Activated CD8-positive, alpha-beta memory T cell treated with anti-CD3 and anti-CD28 coated beads, Interleukin-2, amount 10 ng/mL, durations not matched to agents 7 days and 5 days (primary cell): ENCODE data around the gene ARL5A. TPM values are rescaled to one million over a fixed set of nuclear protein-coding genes. Genes with fewer than 3 reads are reported as not detected.
"Not testable (repeated sequence)": the region's sequence is repeated elsewhere in the genome, so short reads cannot be mapped to it uniquely, and the experiment has no call there.

Experiments
- ATAC-seq: fragments of 150-1000 bp; cut with Tn5 transposase; one replicate; pipeline ENCODE4 v1.10.0; 2021; ENCODE audit warnings: moderate library complexity
- CTCF ChIA-PET: fragments of 350-600 bp; sonication (Branson Sonifier 250); formaldehyde crosslinking; loops from one replicate; lab custom pipeline; 2021; ENCODE audit warnings: antibody characterized with exemption; lab: Charles Lee
- DNase-seq: peaks from one replicate; pipeline ENCODE4 v3.0.0-alpha.2; 2020
- H3K27ac Mint-ChIP-seq: one replicate; pipeline ENCODE4 v1.8.0; 2021; ENCODE audit warnings: mild to moderate bottlenecking, mixed read lengths
- H3K27me3 Mint-ChIP-seq: one replicate; pipeline ENCODE4 v1.8.0; 2021; ENCODE audit warnings: mixed read lengths
- H3K36me3 Mint-ChIP-seq: one replicate; pipeline ENCODE4 v1.8.0; 2021; ENCODE audit warnings: mild to moderate bottlenecking, mixed read lengths
- H3K4me1 Mint-ChIP-seq: one replicate; pipeline ENCODE4 v1.8.0; 2021; ENCODE audit warnings: mixed read lengths
- H3K4me3 Mint-ChIP-seq: one replicate; pipeline ENCODE4 v1.8.0; 2021; ENCODE audit warnings: mild to moderate bottlenecking, moderate library complexity, mixed read lengths
- H3K9me3 Mint-ChIP-seq: one replicate; pipeline ENCODE4 v1.8.0; 2022; ENCODE audit warnings: low read depth, mixed read lengths
- total RNA-seq, 2 experiments: library from RNA; stranded (reverse); gene quantifications; one replicate each; pipeline ENCODE4 v1.2.3, GENCODE V29; 2021

ARL5A gene
- total RNA-seq, 2 experiments from 2014 or later = 45.3 to 46.6 TPM

GRCh38 chr2:151803811-151804210 is 24.4 kb downstream of the ARL5A start:
- Mint-ChIP-seq H3K4me3 (no peak overlapping the region), H3K4me1 (peaks cover 2% of the 10 kb centered on the region), H3K9me3 (no peaks in the 10 kb centered on the region), H3K27ac (no peak overlapping the region), H3K27me3 (no peaks in the 10 kb centered on the region), H3K36me3 (peaks cover 23% of the 10 kb centered on the region)
- CTCF ChIA-PET = no interaction called here
- no peak for ATAC-seq
- DNase-seq = no peak

- peaks cover 26% of the 10 kb centered on the region for H3K36me3 Mint-ChIP-seq
- DNase-seq (no peak), ATAC-seq (no peak)
- H3K27ac Mint-ChIP-seq = no peak overlapping the region
- H3K9me3 Mint-ChIP-seq = no peaks in the 10 kb centered on the region
- no peak overlapping the region for H3K4me3 Mint-ChIP-seq
- peaks cover 2% of the 10 kb centered on the region for H3K4me1 Mint-ChIP-seq
- CTCF ChIA-PET = interaction anchor here (0.8 kb wide), 1 partner anchor 51 kb away, joined by 3 read pairs; no protein-coding TSS in a partner anchor
- no peaks in the 10 kb centered on the region for H3K27me3 Mint-ChIP-seq
Observed at GRCh38 chr2:151802315-151802714, 25.9 kb downstream of the ARL5A start.

- DNase-seq (no peak), ATAC-seq (no peak)
- Mint-ChIP-seq H3K4me3 (no peak overlapping the region), H3K27me3 (no peaks in the 10 kb centered on the region), H3K27ac (no peak overlapping the region), H3K9me3 (no peaks in the 10 kb centered on the region), H3K4me1 (peaks cover 2% of the 10 kb centered on the region), H3K36me3 (peaks cover 36% of the 10 kb centered on the region)
- CTCF ChIA-PET = no interaction called here
Observed at GRCh38 chr2:151799886-151800292, 28.3 kb downstream of the ARL5A start.

DNA sequence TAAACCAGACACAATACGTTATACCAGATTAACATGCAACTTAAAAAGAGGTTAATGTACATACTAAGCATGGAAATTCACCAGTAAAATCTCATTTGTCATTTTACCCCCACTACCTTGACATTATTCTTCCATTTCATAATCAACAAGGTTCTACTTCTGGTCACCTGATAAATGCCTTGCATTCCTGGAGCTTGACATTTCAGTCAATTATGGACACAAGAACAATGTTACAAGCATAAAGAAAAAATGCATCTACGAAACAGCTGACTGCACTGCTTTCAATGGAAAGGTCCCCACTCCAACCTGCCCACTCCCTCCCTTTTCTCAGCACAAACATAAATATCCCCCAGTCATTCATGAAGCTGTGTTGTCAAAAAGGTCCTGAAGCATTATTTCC is 31.4 kb downstream of the ARL5A start:
- Mint-ChIP-seq H3K27me3 (no peaks in the 10 kb centered on the region), H3K27ac (no peak overlapping the region), H3K9me3 (no peaks in the 10 kb centered on the region), H3K4me3 (no peak overlapping the region), H3K36me3 (peaks cover 32% of the 10 kb centered on the region), H3K4me1 (peaks cover 2% of the 10 kb centered on the region)
- CTCF ChIA-PET = no interaction called here
- no peak for ATAC-seq
- no peak for DNase-seq

- DNase-seq (no peak), ATAC-seq (no peak)
- H3K4me3 Mint-ChIP-seq = no peak overlapping the region
- peaks cover 35% of the 10 kb centered on the region for H3K36me3 Mint-ChIP-seq
- no peaks in the 10 kb centered on the region for H3K9me3 Mint-ChIP-seq
- H3K27ac Mint-ChIP-seq = no peak overlapping the region
- H3K4me1 Mint-ChIP-seq = no peaks in the 10 kb centered on the region
- H3K27me3 Mint-ChIP-seq = no peaks in the 10 kb centered on the region
- CTCF ChIA-PET = no interaction called here
Observed at GRCh38 chr2:151795646-151796240, 32.5 kb downstream of the ARL5A start.

DNA sequence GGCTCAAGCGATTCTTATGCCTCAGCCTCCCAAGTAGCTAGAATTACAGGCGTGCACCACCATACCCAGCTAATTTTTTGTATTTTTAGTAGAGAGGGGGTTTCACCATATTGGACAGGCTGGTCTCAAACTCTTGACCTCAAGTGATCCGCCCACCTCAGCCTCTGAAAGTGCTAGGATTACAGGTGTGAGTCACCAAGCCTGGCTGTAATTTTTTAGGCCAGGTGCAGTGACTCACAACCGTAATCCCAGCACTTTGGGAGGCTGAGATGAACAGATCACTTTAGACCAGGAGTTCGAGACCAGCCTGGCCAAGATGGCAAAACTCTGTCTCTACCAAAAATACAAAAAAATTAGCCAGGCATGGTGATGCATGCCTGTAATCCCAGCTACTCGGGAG is 33.8 kb downstream of the ARL5A start:
- H3K27ac Mint-ChIP-seq, DNase-seq, H3K9me3 Mint-ChIP-seq, H3K4me1 Mint-ChIP-seq, H3K4me3 Mint-ChIP-seq, ATAC-seq, H3K27me3 Mint-ChIP-seq: not testable (repeated sequence)
- CTCF ChIA-PET = interaction anchor here (0.7 kb wide), 1 partner anchor 256 kb away, joined by 3 read pairs; no protein-coding TSS in a partner anchor
- peaks cover 31% of the 10 kb centered on the region for H3K36me3 Mint-ChIP-seq

DNA sequence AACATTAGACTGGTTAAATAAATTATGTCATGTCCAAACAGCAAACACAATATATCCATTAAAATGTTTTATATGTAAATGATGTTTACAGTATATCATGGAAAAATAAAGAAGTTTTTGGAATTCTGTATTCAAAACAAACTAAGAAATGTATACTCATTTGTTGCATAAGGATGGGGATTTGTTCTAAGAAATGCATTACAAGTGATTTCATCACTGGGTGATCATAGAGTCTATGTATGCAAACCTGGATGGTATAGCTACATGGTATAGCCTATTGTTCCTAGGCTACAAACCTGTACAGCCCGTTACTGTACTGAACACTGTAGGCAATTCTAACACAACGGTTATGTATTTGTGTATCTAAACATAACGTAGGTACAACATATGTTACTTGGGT is 35.1 kb downstream of the ARL5A start:
- CTCF ChIA-PET = no interaction called here

GRCh38 chr2:151792589-151792988 is 35.6 kb downstream of the ARL5A start:
- Mint-ChIP-seq H3K27ac (no peak overlapping the region), H3K27me3 (no peaks in the 10 kb centered on the region), H3K4me3 (no peak overlapping the region), H3K36me3 (peaks cover 29% of the 10 kb centered on the region), H3K4me1 (no peaks in the 10 kb centered on the region), H3K9me3 (no peaks in the 10 kb centered on the region)
- CTCF ChIA-PET = no interaction called here
- ATAC-seq (no peak), DNase-seq (no peak)

More for the DNA sequence above, 35.1 kb downstream of the ARL5A start:
- Mint-ChIP-seq H3K9me3 (no peaks in the 10 kb centered on the region), H3K36me3 (peaks cover 29% of the 10 kb centered on the region), H3K27ac (no peak overlapping the region), H3K27me3 (no peaks in the 10 kb centered on the region), H3K4me3 (no peak overlapping the region), H3K4me1 (no peaks in the 10 kb centered on the region)
- DNase-seq (no peak), ATAC-seq (no peak)

GRCh38 chr2:151791545-151791944 is 36.7 kb downstream of the ARL5A start:
- DNase-seq (no peak), ATAC-seq (no peak)
- H3K36me3 Mint-ChIP-seq = peaks cover 26% of the 10 kb centered on the region
- no peak overlapping the region for H3K27ac Mint-ChIP-seq
- no peaks in the 10 kb centered on the region for H3K4me1 Mint-ChIP-seq
- no peaks in the 10 kb centered on the region for H3K9me3 Mint-ChIP-seq
- CTCF ChIA-PET = no interaction called here
- no peaks in the 10 kb centered on the region for H3K27me3 Mint-ChIP-seq
- H3K4me3 Mint-ChIP-seq = no peak overlapping the region

DNA sequence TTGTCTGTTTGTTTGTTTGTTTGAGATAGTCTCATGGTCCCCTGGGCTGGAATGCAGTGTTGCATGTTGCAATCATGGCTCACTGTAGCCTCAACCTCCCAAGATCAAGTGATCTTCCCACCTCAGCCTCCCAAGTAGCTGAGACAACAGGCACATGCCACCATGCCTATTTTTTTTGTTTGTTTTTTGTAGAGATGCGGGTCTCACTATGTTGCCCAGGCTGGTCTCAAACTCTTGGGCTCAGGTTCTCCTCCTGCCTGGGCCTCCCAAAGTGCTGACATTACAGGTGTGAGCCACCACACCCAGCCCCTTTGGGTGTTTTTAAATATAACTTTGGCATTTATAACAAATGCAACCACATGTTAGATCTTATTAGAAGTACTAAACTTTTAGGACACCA is 37.5 kb downstream of the ARL5A start:
- Mint-ChIP-seq H3K4me1 (no peaks in the 10 kb centered on the region), H3K27ac (no peak overlapping the region), H3K36me3 (peaks cover 22% of the 10 kb centered on the region), H3K4me3 (no peak overlapping the region), H3K9me3 (no peaks in the 10 kb centered on the region), H3K27me3 (no peaks in the 10 kb centered on the region)
- no peak for ATAC-seq
- no peak for DNase-seq
- CTCF ChIA-PET = interaction anchor here (1.2 kb wide), 1 partner anchor 16 kb away, joined by 3 read pairs; no protein-coding TSS in a partner anchor

DNA sequence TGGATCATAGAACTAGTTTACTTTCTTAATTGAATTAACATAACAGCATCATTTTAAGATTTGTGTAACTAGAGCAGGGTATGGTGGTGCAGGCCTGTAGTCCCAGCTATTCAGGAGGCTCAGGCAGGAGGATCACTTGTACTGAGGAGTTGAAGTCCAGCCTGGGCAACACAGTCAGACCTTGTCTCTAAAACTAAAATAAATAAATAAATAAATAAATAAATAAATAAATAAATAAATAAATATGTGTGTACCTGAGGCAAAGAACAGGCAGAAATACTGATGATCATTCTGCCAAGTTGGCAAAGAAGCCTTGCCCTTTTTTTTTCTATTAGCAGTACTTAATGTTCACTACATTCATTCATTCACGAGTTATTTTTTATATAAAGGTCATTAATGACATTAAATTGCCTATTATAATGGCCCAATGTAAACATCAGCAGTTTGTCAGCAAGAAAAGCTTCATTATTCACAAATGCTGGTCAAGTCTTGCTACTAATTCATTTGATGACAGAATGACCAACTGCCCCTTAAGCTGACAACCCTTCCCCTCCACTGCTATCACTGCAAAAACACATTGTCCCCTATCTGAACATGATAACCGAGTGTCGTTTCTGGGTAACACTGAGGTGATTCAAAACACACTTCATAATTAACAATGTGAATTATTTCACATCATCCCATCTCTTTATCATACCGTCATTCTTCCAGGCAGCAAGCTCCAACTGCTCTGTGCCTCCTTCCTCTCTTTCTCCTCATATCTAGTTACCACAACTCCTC is 39.0 kb downstream of the ARL5A start:
- no peak overlapping the region for H3K4me3 Mint-ChIP-seq
- no peaks in the 10 kb centered on the region for H3K4me1 Mint-ChIP-seq
- ATAC-seq (no peak), DNase-seq (no peak)
- no peak overlapping the region for H3K27ac Mint-ChIP-seq
- peaks cover 27% of the 10 kb centered on the region for H3K36me3 Mint-ChIP-seq
- no peaks in the 10 kb centered on the region for H3K9me3 Mint-ChIP-seq
- CTCF ChIA-PET = interaction anchor here (0.7 to 1.2 kb wide), 2 partner anchors 18 to 215 kb away, joined by 3 read pairs; no protein-coding TSS in a partner anchor
- no peaks in the 10 kb centered on the region for H3K27me3 Mint-ChIP-seq

GRCh38 chr2:151786483-151786882 is 41.7 kb downstream of the ARL5A start:
- Mint-ChIP-seq H3K36me3 (peaks cover 21% of the 10 kb centered on the region), H3K4me3 (no peak overlapping the region), H3K4me1 (no peaks in the 10 kb centered on the region), H3K27me3 (no peaks in the 10 kb centered on the region), H3K9me3 (no peaks in the 10 kb centered on the region), H3K27ac (no peak overlapping the region)
- CTCF ChIA-PET = interaction anchor here (1.1 to 1.8 kb wide), 3 partner anchors 14 to 21 kb away, joined by 4 to 5 read pairs (median 4); no protein-coding TSS in a partner anchor
- DNase-seq (no peak), ATAC-seq (no peak)

DNA sequence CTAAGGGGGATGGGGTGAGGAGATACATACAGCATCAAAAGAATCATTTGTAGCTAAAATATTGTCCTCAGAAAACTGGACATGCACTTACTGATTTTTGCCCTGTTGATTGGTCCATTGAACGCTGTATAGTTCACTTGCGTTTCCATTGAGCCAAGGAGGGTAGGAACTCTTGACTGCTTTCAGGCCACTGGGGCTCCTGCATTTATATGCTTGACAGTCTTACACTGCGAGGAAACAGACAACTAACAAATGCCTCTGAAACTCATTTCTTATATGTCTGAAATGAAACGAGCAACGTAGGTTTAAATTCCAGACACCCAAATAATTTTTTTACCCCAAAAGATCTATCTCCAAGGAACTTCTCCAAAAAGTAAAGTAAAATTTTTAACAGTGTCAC is 42.1 kb downstream of the ARL5A start:
- Mint-ChIP-seq H3K27me3 (no peaks in the 10 kb centered on the region), H3K36me3 (peaks cover 20% of the 10 kb centered on the region), H3K27ac (no peak overlapping the region), H3K4me1 (no peaks in the 10 kb centered on the region), H3K9me3 (no peaks in the 10 kb centered on the region), H3K4me3 (no peak overlapping the region)
- DNase-seq = no peak
- CTCF ChIA-PET = interaction anchor here (1.1 to 1.8 kb wide), 3 partner anchors 13 to 21 kb away, joined by 4 to 5 read pairs (median 4); no protein-coding TSS in a partner anchor
- no peak for ATAC-seq

DNA sequence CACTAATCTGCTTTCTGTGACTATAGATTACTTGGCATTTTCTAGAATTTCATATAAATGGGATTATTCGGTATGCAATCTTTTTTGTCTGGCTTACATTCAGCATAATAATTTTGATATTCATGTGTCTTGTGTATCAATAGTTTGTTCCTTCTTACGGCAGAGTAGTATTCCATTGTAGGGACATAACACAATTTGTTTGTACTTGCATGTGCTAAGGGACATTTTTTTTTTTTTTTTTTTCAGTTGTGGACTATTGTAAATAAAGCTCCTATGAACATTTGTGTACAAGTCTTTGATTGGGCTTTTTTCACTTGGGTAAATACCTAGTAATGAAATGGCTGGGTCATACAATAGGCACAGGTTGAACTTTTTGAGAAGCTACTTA is 45.1 kb downstream of the ARL5A start:
- DNase-seq (no peak), ATAC-seq (no peak)
- Mint-ChIP-seq H3K36me3 (peaks cover 41% of the 10 kb centered on the region), H3K27me3 (no peaks in the 10 kb centered on the region), H3K9me3 (no peaks in the 10 kb centered on the region), H3K27ac (no peak overlapping the region), H3K4me3 (no peak overlapping the region), H3K4me1 (no peaks in the 10 kb centered on the region)
- CTCF ChIA-PET = interaction anchor here (1.1 kb wide), 1 partner anchor 46 kb away, joined by 3 read pairs; no protein-coding TSS in a partner anchor
